HG03196 (cell line): ENCODE data around the gene RCVRN.

ENCODE experiments used
- ATAC-seq: cut with Tn5 transposase; IDR thresholded peaks from one replicate; pipeline ENCODE4 v1.9.1; 2021; ENCODE audit not compliant: unreplicated experiment

RCVRN gene

DNA sequence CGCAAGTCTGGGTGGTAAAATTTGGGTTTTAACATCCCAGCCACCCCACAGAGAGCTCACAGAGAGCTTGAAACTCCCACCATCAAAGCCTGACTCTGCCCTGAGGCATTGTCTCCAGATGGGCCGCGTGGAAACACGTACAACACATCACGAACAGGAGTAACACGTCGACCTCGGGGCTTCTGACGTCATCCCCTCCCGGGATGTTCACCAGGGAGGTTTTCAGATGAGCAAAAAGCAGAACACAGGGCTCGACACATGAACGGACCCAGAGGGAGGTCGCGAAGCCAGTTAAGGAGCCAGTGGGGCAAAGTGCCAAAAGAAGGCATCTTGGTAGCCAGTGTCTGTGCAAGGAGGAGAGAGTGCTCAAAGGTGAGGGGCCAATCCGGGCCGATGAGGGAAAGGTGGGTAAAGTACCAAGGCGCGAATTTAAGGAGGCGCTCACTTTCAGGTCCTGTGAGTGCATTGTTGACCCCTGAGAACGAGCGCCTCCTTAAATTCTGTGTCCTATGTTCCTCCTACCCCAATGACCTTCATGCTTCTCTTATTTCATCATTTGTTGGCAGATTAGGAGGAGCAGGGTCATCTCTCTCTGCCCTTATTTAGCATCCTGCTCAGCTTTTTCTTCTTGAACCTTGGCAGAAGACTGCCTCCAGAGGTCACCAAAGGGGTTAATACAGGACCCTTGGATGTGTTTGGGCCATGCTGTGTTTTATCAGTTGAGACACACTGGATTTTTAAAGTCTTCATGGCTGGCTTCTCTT lies 5.6 kb downstream of the RCVRN start:
- ATAC-seq: no peak

DNA sequence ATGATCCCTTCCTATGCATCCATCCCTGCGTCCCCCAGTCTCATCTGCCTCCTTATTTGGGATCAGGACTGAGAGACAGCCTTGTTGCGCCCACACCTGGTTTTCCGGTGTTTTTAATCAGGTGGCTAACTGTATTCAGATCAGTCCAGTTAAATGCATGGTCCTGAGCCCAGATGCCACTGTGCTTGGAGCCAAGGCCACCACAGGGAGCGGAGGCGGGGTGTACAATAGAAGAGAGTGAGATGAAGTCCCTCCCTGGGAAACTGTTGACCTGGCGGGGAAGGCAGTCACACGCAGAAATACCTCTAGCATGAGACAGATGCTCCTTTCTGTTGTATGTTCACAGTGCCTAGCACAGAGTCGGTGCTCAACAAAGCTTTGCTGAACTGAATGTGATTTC lies 6.3 kb downstream of the RCVRN start:
- ATAC-seq: no peak

DNA sequence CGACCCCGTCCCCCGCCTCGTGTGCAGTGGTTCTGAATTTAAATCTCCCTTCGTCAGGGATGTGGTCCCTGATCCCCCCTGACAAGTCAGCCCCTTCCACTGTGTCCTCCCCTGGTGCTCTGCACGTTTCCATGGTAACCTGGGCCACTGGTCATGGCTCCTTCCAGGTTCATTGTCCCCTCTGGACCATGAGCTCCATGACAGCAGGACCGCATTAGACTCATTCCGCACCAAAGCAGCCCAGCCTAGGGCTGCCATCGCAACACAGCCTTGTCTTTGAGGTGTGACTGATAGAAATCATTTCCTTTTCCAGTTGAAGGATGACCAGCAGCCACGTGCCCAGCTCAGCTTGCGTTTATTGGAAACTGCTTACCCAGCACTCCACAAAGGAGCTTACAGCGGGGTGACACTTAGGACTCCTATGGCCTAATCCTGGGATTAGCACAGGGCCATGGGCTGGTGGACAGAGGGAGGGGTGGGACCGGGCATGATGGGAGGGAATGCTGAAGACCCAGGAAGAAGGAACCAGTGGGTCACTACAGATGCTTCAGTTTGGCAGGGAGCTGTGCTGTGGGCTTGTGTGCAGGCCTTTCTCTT lies 7.6 kb downstream of the RCVRN start:
- ATAC-seq: no peak

DNA sequence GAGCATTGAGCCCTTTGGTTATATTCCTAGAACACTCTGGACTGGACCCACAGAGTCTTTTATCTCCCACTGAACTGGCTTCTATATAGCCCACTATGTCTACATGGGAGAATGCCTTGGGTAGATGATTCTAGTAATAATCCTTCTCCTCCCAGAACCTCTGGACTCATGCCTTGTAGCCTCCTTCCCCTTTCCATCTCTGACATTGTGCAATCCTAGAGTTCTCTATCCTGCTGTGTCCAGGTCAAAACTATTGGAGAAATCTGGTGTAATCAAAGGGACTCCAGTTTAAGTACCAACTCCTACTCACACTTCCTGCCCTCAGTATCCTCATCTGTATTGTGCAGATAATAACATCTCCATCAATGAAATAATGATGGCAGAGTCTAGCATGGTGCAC lies 9.1 kb downstream of the RCVRN start:
- ATAC-seq: no peak

DNA sequence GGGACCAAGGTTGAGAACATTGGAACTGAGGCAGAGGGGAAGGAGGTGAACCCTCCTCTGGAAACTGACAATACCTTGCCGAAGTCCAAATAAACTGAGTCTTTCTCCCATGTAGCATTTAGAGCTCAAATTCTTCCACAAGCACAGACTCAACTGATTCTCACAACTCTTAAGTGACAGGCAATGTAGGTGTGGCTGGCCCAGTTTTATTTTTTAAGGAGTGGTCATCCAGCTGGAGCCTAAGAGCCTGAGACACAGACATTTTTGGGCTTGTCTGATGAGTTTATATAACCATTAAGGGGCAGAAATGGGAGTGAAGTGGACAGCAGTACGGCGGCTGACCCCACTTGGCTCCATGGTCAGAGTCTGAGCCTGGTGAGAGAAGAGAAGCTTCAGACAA lies 10.8 kb downstream of the RCVRN start:
- no peak for ATAC-seq

DNA sequence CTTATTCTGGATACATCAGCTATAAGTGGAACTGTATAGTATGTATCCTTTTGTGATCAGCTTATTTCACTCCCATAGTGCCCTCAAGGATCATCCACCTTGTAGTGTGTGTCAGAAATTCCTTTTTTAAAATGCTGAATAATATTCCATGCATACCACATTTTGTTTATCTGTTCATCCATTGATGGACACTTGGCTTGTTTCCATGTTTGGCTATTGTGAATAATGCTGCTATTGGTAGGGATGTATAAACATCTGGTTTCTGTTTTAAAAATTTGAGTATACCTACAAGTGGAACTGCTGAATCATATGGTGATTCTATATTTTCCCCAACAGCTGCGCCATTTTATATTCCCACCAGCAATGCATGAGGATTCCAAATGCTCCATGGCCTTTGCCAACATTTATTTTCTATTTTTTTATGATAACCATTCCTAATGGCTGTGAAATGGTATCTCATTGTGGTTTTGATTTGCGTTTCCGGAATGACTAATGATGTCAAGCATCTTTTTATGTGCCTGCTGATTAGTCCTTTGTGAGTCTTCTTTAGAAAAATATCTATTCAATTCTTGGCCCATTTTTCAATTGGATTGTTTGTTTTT lies 11.6 kb downstream of the RCVRN start:
- no peak for ATAC-seq

DNA sequence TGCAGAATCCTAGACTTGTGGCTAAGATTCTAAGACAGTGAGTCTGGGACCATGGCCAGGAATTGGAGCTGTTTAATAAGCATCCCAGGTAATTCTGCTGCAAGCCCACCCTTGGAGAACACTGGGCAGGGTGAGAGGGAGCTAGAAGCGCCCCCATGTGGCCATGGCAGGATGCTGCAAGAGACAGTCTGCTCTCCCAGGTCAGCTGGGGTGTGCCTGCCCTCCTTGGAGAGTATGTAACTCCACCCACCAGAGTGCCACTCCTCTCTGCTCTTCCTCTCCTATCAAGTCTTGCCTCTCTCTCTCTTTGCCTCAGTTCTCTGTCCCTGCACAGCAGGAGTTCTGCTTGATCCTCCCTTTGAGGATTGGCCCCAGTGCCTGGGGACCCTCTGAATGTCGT lies 14.9 kb downstream of the RCVRN start:
- no peak for ATAC-seq

DNA sequence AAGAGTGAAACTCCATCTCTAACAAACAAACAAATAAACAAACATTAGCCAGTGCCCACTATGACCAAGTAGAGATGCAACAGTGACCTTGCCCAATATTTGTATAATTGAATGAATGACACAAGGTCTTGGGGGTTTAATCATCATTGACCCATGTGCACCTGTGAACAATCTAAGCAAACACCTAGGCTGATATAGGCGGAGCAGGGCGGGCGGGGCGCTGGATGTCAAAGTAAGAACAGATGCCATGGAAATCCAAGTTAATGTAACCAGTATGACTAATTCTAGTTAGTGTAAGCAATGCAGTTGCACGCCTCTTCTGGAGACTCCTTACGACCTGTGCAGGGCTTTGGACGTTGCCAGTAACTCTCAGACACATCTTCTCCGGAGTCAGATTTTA lies 17.6 kb downstream of the RCVRN start:
- ATAC-seq: no peak

DNA sequence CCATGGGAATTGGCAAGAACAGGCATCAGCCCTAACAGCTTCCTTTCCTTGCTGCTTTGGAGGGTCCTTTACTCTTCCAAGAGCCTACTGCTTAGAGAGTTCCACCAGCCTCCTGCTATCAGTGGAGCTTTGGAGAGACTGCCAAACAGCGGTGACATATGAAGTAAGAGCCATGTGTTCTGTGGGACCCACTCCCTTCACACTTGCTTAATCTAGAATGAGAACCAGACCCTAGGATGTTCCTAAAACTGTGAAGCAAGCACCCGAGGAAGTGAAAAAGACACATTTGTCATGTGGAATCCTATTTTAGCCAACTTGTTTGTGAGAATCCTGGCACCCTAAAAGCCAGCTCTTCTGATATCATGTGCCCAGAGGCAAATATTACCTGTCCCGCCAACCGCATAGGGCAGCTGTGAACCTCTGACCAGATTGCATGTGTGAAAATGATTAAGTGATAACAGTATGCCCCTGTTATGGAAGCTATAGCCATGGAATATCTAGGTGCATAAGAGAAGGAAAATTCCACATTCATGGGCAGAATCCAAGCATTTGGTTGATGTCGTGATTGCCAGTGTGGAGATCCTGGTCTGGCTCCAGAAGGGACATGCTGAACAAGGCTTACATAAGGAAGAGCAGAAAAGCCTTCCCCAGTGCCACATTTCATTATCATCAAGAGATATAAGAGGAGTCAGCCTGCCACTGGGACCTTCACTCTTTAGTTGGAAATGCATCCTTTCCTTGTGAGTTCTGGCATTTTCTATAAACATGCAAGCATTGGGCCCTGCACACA lies 18.7 kb downstream of the RCVRN start:
- ATAC-seq: no peak

DNA sequence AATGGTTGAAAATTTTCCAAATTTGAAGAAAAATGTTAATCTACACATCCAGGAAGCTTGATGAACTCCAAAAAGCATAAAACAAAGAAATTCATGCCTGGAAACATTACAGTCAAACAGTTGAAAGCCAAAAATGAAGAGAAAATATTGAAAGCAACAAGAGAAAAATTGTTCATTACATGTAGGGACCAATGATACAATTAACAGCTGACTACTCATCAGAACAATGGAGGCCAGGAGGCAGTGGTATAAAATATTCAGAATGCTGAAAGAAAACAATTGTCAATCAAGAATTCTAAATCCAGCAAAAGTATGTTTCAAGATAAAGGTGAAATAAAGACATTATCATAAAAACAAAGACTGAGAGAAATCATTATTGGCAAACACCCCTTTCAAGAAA lies 21.6 kb downstream of the RCVRN start:
- ATAC-seq: no peak

DNA sequence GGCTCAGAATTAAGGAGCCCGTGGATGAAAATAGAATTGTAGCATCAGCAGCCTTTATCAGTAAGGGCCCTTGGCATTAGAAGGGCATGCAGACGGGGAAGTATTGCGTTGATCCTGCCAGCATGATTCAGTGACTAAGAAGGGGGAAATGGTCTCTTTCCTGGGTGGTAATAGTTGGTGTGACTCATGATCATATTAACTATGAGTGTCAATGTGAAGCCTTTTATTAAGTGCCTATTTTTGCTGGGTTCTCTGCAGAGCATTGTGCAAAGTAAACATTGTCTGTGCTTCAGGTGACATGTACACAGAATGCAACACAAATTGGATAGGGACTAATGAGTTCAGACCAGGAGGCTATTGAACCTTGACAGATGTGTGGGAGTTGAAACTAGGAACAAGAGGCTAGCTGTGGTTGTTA lies 24.5 kb downstream of the RCVRN start:
- ATAC-seq: no peak

DNA sequence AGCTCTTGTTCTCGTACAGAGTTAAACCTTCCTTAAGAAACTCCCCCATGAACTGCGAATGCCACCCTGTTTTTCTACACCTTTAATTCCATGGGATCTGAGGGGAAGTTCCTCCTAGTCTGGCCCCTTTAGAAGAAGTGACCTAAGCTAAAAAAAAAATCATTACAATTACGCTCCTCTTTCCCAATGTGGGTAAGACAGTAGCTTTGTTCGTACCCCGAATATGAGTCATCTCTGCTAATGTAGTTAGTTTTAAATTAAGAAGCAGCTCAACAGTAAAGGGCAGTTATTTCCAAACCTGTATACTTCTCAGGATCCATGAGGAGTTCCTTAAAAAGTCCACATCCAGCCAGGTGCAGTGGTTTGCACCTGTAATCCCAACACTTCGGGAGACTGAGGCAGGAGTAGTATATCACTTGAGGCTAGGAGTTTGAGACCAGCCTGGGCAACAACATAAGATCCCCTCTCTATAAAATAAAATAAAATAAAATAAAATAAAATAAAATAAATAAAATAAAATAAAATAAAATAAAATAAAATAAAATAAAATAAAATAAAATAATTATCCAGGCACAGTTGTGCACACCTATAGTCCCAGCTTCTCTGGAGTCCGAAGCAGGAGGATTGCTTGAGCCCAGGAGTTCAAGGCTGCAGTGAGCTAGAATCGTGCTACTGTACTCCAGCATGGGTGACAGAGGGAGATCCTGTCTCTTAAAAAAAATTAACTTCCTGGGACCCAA lies 26.1 kb downstream of the RCVRN start:
- no peak for ATAC-seq

DNA sequence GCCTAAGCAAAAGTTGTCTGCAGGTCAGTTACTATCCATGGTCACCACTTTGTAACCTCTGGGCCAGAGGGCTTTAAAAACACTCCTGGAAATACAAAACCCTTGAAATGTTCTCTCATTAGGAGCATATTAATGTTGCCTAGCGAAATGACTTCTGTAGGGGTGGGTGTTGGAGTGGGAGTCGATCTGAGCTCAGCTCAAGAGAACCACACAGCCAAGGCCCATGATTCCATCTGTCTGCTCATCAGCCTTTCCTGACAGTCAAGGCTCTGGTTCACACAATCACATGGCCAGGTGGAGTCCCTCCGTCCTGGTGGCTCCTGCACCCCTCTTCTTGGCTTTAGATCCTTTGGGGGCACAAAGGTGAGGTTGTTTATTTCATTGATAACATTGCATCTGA lies 26.7 kb downstream of the RCVRN start:
- ATAC-seq: no peak

DNA sequence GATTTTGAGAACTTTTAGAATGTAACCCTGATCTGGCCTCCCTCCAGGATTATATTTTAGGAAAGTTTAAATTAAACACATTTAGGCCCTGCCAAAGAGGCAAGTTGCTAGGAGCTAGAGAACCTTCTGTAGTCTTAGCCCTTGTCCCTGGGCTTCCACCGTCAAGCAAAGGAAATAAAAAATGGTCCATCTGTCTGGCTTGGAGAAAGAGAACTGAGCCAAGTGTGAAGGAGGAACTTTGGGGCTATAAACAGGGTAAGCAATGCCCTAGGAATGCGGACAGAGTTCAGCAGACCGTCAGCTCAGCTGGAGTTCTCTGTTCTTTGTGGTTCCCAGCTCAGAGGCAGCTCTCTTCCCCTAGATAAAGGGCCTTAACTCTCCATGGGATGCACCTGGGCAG lies 29.6 kb downstream of the RCVRN start:
- no peak for ATAC-seq

DNA sequence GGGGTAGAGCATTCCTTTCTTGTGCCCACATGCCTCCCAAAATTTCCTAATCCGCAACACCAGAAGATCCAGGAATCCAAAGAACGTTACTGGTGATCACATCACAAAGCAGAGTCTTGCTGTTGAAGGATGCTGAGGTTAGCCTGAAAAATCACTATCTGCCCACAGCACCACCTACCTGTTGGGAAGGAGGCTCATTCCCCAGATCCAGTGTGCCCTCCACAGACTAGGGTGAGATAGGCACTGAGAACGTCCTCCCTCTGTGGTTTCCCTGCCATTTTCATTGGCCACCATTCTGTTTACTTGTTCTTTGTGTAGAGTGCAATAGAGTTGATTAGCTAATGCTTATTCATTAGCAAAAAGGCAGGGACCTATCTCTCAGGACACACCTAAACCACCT lies 30.3 kb downstream of the RCVRN start:
- no peak for ATAC-seq

DNA sequence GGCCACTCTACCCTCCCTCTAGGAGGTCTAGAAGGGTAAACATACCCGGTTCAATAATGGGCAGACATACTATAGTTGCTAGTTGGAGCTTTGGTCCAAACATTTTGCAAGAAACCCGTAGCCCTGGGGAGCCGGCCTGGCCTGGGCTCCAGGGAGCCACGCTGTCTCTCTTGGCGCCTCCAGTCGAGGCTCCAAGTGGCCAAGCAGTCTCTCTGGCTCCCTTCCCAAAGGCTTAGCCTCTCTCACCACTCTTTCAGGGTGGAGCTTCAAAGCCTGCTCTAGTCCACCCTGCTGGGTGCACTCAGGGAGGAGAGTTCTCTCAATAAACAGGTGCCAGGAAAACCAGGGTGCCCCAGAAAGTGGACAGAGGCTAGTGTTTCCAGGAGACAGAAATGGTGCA lies 32.2 kb downstream of the RCVRN start:
- no peak for ATAC-seq

DNA sequence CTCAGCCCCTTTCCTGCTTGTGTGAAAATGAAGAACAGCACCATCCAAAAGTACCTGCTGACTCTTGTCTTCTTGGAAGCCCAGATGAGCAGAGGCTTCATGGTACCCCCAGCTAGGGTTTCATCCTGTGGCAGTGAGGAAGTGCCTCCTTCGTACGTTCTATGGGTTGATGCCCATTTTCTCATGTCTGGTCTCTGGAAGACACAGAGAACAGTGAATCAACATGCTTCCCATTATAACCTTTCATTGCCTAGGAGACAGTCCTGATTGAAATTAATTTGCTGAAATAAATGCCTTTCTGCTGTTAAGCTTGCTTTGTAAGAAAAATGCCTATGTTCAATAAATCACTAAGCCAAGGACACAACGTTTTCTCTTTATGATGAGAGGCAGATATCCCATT lies 36.5 kb downstream of the RCVRN start:
- ATAC-seq: no peak

DNA sequence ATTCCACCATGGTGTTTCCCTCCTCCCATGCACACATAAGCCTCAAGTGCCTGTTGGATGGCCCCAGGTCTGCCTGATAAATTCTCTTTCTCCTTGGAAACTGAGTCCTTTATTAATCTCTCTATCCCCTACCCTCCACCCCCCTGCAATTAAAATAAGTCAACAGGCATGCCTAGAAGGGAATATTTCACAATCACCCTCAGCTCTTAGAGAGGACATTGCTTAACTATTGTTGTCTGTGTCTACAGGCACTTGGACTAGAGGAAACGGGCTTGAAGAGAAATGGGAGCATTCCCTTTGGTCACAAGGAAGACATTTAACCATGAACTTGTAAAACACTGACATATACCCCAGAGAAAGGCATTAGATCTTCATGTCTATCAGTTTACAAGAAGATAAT lies 39.5 kb downstream of the RCVRN start:
- ATAC-seq: no peak

DNA sequence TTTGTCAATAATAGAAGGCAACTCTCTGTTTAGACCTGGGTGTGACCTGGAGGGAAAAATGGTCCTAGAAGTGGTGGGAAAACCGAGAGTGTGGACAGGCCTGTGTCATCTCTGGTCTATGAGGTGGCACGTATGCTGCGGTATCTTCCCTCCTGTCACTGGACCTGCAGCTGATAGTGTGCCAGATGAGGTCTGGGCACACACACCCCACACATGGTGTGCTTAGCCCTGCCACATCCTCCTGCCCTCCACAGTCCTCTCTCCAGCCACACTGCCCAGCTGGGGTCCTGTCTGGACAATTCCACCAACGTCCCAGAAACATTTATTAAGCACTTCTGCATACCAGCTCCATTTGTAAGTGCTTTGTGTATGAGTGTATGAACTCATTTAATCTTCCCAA lies 42.1 kb downstream of the RCVRN start:
- ATAC-seq: no peak

DNA sequence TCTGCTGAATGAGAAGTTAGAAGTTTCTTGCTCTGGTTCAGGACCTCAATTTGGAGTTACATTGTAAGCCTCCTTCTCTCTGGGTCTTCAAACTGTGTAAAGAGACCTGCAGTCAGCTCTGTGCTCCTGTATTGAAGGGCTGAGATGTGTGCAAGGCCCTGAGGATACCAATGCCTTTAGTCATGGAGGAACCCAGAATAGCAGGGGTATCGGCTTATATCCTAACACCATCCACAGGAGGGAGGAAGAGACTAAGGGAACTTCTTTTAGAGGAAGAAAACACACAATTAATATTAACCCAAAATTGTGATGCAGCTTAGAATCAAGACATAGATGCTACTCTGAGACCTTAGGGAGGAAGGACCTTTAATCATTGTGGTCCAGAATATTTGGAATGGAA lies 42.9 kb downstream of the RCVRN start:
- no peak for ATAC-seq

DNA sequence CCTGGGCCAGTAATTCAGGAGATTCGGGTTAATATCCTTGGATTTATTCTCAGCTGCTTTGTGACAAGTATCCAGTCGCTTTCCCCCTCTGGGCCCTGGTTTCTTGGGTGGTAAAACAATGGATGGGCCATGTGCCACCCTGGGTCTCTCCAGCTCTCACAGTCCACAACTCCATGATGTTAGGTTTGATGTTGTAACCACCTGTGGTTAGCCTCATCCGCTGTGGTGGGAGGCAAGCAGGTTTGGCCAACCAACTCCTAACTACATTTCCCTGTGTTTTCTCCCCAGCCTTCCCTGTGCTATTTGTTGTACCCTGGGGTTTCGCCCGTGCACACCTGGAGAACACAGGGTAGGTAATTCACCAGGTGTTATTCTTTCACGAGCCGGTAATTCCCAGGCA lies 44.2 kb downstream of the RCVRN start:
- no peak for ATAC-seq
